Activated CD8-positive, alpha-beta memory T cell treated with anti-CD3 and anti-CD28 coated beads, Interleukin-2, amount 50 U/mL, for 1 hour (primary cell): Measurements from ENCODE around the gene FNTB.
"Not testable (repeated sequence)": the region's sequence is repeated elsewhere in the genome, so short reads cannot be mapped to it uniquely, and the experiment has no call there.

Source experiments
- DNase-seq: peaks from one replicate; pipeline ENCODE4 v3.0.0-alpha.2; 2020; ENCODE audit errors: extremely low read depth

The FNTB gene

GRCh38 chr14:65084554-65085505 is 98.1 kb downstream of the FNTB start:
- no peak for DNase-seq

GRCh38 chr14:65086686-65087085 is 100.0 kb downstream of the FNTB start:
- DNase-seq: not testable (repeated sequence)

GRCh38 chr14:65087835-65088234 is 101.1 kb downstream of the FNTB start:
- DNase-seq: not testable (repeated sequence)

GRCh38 chr14:65092349-65092748 is 105.7 kb downstream of the FNTB start:
- no peak for DNase-seq

- no peak for DNase-seq
Observed at GRCh38 chr14:65095633-65096205, 109.0 kb downstream of the FNTB start.

- DNase-seq: no peak
Observed at GRCh38 chr14:65096323-65097089, 109.8 kb downstream of the FNTB start.

GRCh38 chr14:65098586-65098985 is 111.9 kb downstream of the FNTB start:
- no peak for DNase-seq

GRCh38 chr14:65100922-65101541 is 114.3 kb downstream of the FNTB start:
- no peak for DNase-seq

GRCh38 chr14:65101631-65102440 is 115.1 kb downstream of the FNTB start:
- DNase-seq: no peak

GRCh38 chr14:65102441-65103149 is 115.9 kb downstream of the FNTB start, which contains the start of gene MAX:
Gene MAX (minus strand): TSS chr14:65102517. CDS start chr14:65102339, 178 bp downstream.
- peak; percentile 97 for DNase-seq

GRCh38 chr14:65103150-65103760 is 116.6 kb downstream of the FNTB start:
- no peak for DNase-seq

GRCh38 chr14:65104791-65105190 is 118.1 kb downstream of the FNTB start:
- no peak for DNase-seq

- no peak for DNase-seq
Observed at GRCh38 chr14:65106316-65106715, 119.6 kb downstream of the FNTB start.

GRCh38 chr14:65106736-65107135 is 120.0 kb downstream of the FNTB start:
- no peak for DNase-seq

- DNase-seq: no peak
Observed at GRCh38 chr14:65107200-65107599, 120.5 kb downstream of the FNTB start.

- no peak for DNase-seq
Observed at GRCh38 chr14:65109357-65109756, 122.7 kb downstream of the FNTB start.

GRCh38 chr14:65110525-65110924 is 123.8 kb downstream of the FNTB start:
- no peak for DNase-seq
